Activated CD8-positive, alpha-beta memory T cell treated with anti-CD3 and anti-CD28 coated beads for 48 hours (primary cell): ENCODE measurements around the gene ERBB4.

ENCODE experiments used
- DNase-seq, 3 experiments: peaks; one replicate each; pipeline ENCODE4 v3.0.0-alpha.2; 2020; ENCODE audit warnings: low read depth in 2 of 3, low spot score in 2 of 3

Gene ERBB4

GRCh38 chr2:211942153-211942552 is 596.4 kb downstream of the ERBB4 start:
- no peak for DNase-seq

- no peak for DNase-seq
These were observed 597.3 kb downstream of the ERBB4 start for GRCh38 chr2:211941216-211941747.

- no peak for DNase-seq
These were observed 599.4 kb downstream of the ERBB4 start for GRCh38 chr2:211939177-211939576.

GRCh38 chr2:211934811-211935210 is 603.8 kb downstream of the ERBB4 start:
- DNase-seq, result no peak

- DNase-seq, result no peak
These were observed 607.3 kb downstream of the ERBB4 start for GRCh38 chr2:211931314-211931713.

GRCh38 chr2:211930331-211930730 is 608.3 kb downstream of the ERBB4 start:
- DNase-seq, result no peak

- DNase-seq, result no peak
These were observed 610.4 kb downstream of the ERBB4 start for GRCh38 chr2:211928201-211928600.

- DNase-seq, result no peak
These were observed 615.6 kb downstream of the ERBB4 start for GRCh38 chr2:211923019-211923418.

GRCh38 chr2:211903961-211904360 is 634.6 kb downstream of the ERBB4 start:
- DNase-seq, result no peak

- DNase-seq, result no peak
These were observed 637.3 kb downstream of the ERBB4 start for GRCh38 chr2:211901226-211901846.

- no peak for DNase-seq
These were observed 638.1 kb downstream of the ERBB4 start for GRCh38 chr2:211900518-211900917.

- DNase-seq, result no peak
These were observed 638.6 kb downstream of the ERBB4 start for GRCh38 chr2:211900000-211900399.

- DNase-seq, result no peak
These were observed 639.9 kb downstream of the ERBB4 start for GRCh38 chr2:211898702-211899101.

- no peak for DNase-seq
These were observed 657.2 kb downstream of the ERBB4 start for GRCh38 chr2:211881449-211881848.

- DNase-seq, result no peak
These were observed 659.3 kb downstream of the ERBB4 start for GRCh38 chr2:211879323-211879722.

GRCh38 chr2:211877061-211877460 is 661.5 kb downstream of the ERBB4 start:
- DNase-seq, result no peak

GRCh38 chr2:211875488-211875887 is 663.1 kb downstream of the ERBB4 start:
- DNase-seq, result no peak

GRCh38 chr2:211868996-211869533 is 669.5 kb downstream of the ERBB4 start:
- DNase-seq, result no peak

- no peak for DNase-seq
These were observed 670.7 kb downstream of the ERBB4 start for GRCh38 chr2:211867845-211868451.

GRCh38 chr2:211864328-211864727 is 674.3 kb downstream of the ERBB4 start:
- DNase-seq, result no peak

GRCh38 chr2:211860224-211860623 is 678.4 kb downstream of the ERBB4 start:
- no peak for DNase-seq

- no peak for DNase-seq
These were observed 683.8 kb downstream of the ERBB4 start for GRCh38 chr2:211854832-211855231.

- DNase-seq, result no peak
These were observed 691.9 kb downstream of the ERBB4 start for GRCh38 chr2:211846714-211847113.
